Measurements from ENCODE around the gene BCL2L15.

Gene BCL2L15

GRCh38 chr1:113905435-113905861 is 18.1 kb upstream of the BCL2L15 start:
- peak; percentile 20 for DNase-seq (ENCODE audit: low read depth)

GRCh38 chr1:113904674-113905434 is 17.5 kb upstream of the BCL2L15 start, which contains the start of the genes AP4B1 and DCLRE1B:
TSS of gene AP4B1 (minus strand) at chr1:113904799. CDS start at chr1:113904717, 82 bp downstream.
TSS of gene DCLRE1B (plus strand) at chr1:113905326. CDS start at chr1:113905587, 261 bp downstream.
- peak; percentile 96 for DNase-seq (ENCODE audit: low read depth)

- no peak for DNase-seq (ENCODE audit: low read depth)
Measured at GRCh38 chr1:113904293-113904673, 16.9 kb upstream of the BCL2L15 start.

GRCh38 chr1:113903501-113904292 is 16.3 kb upstream of the BCL2L15 start:
- DNase-seq (ENCODE audit: low read depth), result peak; percentile 6

GRCh38 chr1:113901191-113901590 is 13.8 kb upstream of the BCL2L15 start:
- no peak for DNase-seq (ENCODE audit: low read depth)

GRCh38 chr1:113899111-113899510 is 11.7 kb upstream of the BCL2L15 start:
- DNase-seq (ENCODE audit: low read depth), result no peak

GRCh38 chr1:113898241-113898814 is 10.9 kb upstream of the BCL2L15 start:
- no peak for DNase-seq (ENCODE audit: low read depth)

- DNase-seq (ENCODE audit: low read depth), result no peak
Measured at GRCh38 chr1:113895961-113896360, 8.6 kb upstream of the BCL2L15 start.

- DNase-seq (ENCODE audit: low read depth), result no peak
Measured at GRCh38 chr1:113895098-113895497, 7.7 kb upstream of the BCL2L15 start.

- no peak for DNase-seq (ENCODE audit: low read depth)
Measured at GRCh38 chr1:113893267-113893666, 5.9 kb upstream of the BCL2L15 start.

- no peak for DNase-seq (ENCODE audit: low read depth)
Measured at GRCh38 chr1:113891631-113892220, 4.3 kb upstream of the BCL2L15 start.

GRCh38 chr1:113890816-113891215 is 3.4 kb upstream of the BCL2L15 start:
- no peak for DNase-seq (ENCODE audit: low read depth)

GRCh38 chr1:113886417-113887401 is 672 bp downstream of the BCL2L15 start:
- no peak for DNase-seq (ENCODE audit: low read depth)

GRCh38 chr1:113881661-113882060 is 5.7 kb downstream of the BCL2L15 start:
- DNase-seq (ENCODE audit: low read depth), result no peak

GRCh38 chr1:113879739-113880038 is 7.7 kb downstream of the BCL2L15 start:
- no peak for DNase-seq (ENCODE audit: low read depth)

- DNase-seq (ENCODE audit: low read depth), result no peak
Measured at GRCh38 chr1:113876176-113876575, 11.2 kb downstream of the BCL2L15 start.

- DNase-seq (ENCODE audit: low read depth), result no peak
Measured at GRCh38 chr1:113875714-113876113, 11.7 kb downstream of the BCL2L15 start.

- no peak for DNase-seq (ENCODE audit: low read depth)
Measured at GRCh38 chr1:113874012-113874879, 13.1 kb downstream of the BCL2L15 start.

- DNase-seq (ENCODE audit: low read depth), result no peak
Measured at GRCh38 chr1:113872219-113872935, 15.0 kb downstream of the BCL2L15 start.
